HL-60 (cell line): Measurements from ENCODE around the gene RESP18.

Experiments used
- DNase-seq, 2 experiments: peaks; one replicate each; pipeline ENCODE4 v3.0.0-alpha.2; 2010 to 2020; ENCODE audit warnings: low read depth in 1 of 2, low spot score in 1 of 2
- H3K27ac ChIP-seq: fragments of 250-450 bp; sonication (Bioruptor Pico); replicated peaks from 2 replicates; pipeline ENCODE4 v1.5.1; 2020; ENCODE audit warnings: mild to moderate bottlenecking, moderate library complexity
- H3K27me3 ChIP-seq: fragments of 250-450 bp; sonication (Bioruptor Pico); 2 replicates; pipeline ENCODE4 v1.5.1; 2021; ENCODE audit warnings: mild to moderate bottlenecking, moderate library complexity; ENCODE audit not compliant: insufficient read depth, poor library complexity, severe bottlenecking
- H3K4me3 ChIP-seq: replicated peaks from 2 replicates; pipeline ENCODE4 v1.5.1; 2011; ENCODE audit warnings: mild to moderate bottlenecking, control low read depth, low read length; ENCODE audit not compliant: insufficient read depth
- CTCF ChIP-seq: IDR thresholded peaks from one replicate; pipeline ENCODE4 v1.5.1; 2011; ENCODE audit warnings: low read length, control low read depth, inconsistent platforms; ENCODE audit not compliant: insufficient read depth
- GABPA ChIP-seq: IDR thresholded peaks from 2 replicates; pipeline ENCODE4 v1.6.1; 2012; ENCODE audit warnings: low read depth
- POLR2AphosphoS5 ChIP-seq: IDR thresholded peaks from 2 replicates; pipeline ENCODE4 v1.6.1; 2012; ENCODE audit warnings: low read depth
- REST ChIP-seq: IDR thresholded peaks from 2 replicates; pipeline ENCODE4 v1.6.1; 2012; ENCODE audit warnings: low read depth; ENCODE audit not compliant: insufficient replicate concordance
- SPI1 ChIP-seq: IDR thresholded peaks from 2 replicates; pipeline ENCODE4 v1.6.1; 2012; ENCODE audit warnings: low read depth, mild to moderate bottlenecking, borderline replicate concordance

RESP18 gene

DNA sequence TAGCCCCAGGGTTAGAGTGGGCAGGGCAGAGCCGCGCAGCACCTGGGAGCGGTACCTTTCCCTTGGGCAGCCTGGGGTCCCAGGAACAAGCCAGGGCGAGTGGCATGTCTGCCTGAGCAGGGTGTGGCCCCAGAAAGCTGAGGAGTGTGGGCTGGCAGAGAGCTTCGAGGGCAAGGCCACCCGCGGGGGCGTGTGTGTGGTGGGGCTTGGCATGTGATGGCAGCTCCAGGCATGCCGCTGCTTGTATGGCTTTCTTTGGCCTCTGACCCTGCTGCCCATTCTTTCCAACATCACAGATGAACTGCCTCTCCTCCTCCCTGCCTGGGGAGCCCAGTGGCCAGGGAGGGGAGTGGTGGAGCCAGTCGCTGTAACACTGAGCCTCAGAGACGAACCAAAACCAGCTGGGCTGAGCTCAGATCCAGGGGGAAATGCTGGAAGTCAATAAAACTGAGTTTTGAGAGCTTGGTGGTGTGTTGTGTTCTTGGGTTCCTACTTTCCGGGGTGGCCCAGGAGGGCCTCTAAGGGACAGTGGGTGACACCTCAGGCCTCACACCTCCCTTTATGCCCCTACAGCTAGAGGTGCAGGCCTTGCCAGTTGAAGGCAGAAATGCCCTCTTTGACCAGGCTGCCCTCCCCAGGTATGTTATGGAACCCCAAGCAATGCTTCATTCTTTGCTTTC lies 46.0 kb downstream of the RESP18 start:
- Histone ChIP-seq H3K27ac (no peak overlapping the region), H3K27me3 (peaks cover 5% of the 10 kb centered on the region), H3K4me3 (no peak overlapping the region)
- TF ChIP-seq GABPA (no peak), SPI1 (no peak), CTCF (no peak), POLR2AphosphoS5 (no peak), REST (no peak)
- no peak for DNase-seq

GRCh38 chr2:219285894-219286425 lies 46.6 kb downstream of the RESP18 start:
- H3K27ac ChIP-seq, result no peak overlapping the region
- H3K27me3 ChIP-seq, result no peaks in the 10 kb centered on the region
- no peak for DNase-seq
- TF ChIP-seq SPI1, result no peak
- no peak for TF ChIP-seq REST
- no peak for TF ChIP-seq POLR2AphosphoS5
- no peak for TF ChIP-seq GABPA
- TF ChIP-seq CTCF, result no peak
- H3K4me3 ChIP-seq, result no peak overlapping the region

DNA sequence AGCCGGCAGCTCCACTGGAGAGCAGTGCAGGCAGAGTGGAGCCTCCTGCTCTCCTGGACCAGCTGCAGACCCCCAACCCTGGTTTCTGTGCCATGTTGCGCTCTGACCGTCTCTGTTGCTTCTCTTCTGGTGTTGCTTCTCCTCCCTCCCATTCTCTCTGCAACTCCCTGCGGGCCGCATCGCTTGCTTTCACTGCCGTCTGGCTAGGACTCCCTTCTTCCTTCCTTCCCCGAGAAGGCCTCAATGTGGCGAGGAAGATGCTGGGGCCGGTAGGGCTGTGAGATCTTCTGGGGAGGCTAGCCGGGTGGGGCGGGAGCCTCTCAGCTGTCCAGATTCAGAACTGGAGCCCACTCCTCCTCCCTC lies 47.2 kb downstream of the RESP18 start:
- no peak for TF ChIP-seq POLR2AphosphoS5
- TF ChIP-seq GABPA, result no peak
- no peak for TF ChIP-seq CTCF
- no peak for TF ChIP-seq REST
- TF ChIP-seq SPI1, result no peak
- no peaks in the 10 kb centered on the region for H3K27me3 ChIP-seq
- no peak for DNase-seq
- no peak overlapping the region for H3K4me3 ChIP-seq
- H3K27ac ChIP-seq, result no peak overlapping the region
